ENCODE data around the gene SRF. TPM values are rescaled to one million over a fixed set of nuclear protein-coding genes. Genes with fewer than 3 reads are reported as not detected.

The SRF gene
- total RNA-seq, 1 donor from 2014 or later: 35.2 TPM

DNA sequence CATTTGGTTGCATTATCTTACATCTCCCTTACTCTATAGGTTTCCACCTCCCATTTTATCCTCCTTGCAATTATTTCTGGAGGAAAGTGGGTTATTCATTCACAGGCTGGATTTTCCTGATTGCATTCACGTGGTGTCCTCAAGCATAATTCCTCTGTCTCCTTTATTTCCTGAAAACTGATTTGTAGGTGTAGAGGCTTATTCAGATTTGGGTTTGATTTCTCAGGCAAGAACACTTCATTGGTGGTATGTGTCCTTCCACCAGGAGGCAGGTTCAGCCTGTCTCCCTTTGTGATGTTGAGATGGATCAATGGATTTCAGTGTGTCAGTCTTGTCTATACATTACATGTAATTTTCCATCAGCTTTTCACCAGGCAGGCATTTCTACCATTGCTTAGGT lies 40.9 kb downstream of the SRF start:
- H3K36me3 Mint-ChIP-seq: peaks cover 8% of the 10 kb centered on the region
- H3K4me1 Mint-ChIP-seq (ENCODE audit: unreplicated experiment): no peaks in the 10 kb centered on the region
- H3K4me3 Mint-ChIP-seq: no peak overlapping the region
- TF ChIP-seq, protein P1, sequence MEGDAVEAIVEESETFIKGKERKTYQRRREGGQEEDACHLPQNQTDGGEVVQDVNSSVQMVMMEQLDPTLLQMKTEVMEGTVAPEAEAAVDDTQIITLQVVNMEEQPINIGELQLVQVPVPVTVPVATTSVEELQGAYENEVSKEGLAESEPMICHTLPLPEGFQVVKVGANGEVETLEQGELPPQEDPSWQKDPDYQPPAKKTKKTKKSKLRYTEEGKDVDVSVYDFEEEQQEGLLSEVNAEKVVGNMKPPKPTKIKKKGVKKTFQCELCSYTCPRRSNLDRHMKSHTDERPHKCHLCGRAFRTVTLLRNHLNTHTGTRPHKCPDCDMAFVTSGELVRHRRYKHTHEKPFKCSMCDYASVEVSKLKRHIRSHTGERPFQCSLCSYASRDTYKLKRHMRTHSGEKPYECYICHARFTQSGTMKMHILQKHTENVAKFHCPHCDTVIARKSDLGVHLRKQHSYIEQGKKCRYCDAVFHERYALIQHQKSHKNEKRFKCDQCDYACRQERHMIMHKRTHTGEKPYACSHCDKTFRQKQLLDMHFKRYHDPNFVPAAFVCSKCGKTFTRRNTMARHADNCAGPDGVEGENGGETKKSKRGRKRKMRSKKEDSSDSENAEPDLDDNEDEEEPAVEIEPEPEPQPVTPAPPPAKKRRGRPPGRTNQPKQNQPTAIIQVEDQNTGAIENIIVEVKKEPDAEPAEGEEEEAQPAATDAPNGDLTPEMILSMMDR (conservative IDR thresholded peaks at IDR 0.05): peak; percentile 27
- no peak overlapping the region for H3K27ac Mint-ChIP-seq
- no peaks in the 10 kb centered on the region for H3K27me3 Mint-ChIP-seq
- DNase-seq (ENCODE audit: extremely low spot score, unreplicated experiment): no peak
- H3K9me3 Mint-ChIP-seq: no peaks in the 10 kb centered on the region

DNA sequence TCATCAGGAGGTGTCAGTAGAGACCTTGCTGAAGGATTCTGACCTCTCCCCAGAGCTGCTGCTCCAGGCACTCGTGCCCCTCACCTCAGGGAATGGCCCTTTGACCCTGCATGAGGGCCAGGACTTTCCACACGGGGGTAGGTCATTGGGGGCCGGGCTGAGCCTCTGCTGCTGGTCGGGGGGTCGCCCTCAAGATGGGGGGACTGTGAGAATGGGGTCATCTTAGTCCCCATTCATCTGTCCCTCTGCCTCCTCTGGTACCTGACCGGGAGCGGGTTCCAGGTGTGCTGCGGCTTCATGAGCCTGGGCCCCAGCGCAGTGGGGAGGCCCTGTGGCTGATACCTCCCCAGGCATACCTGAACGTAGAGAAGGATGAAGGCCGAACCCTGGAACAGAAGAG lies 42.4 kb downstream of the SRF start:
- Mint-ChIP-seq H3K27ac (no peak overlapping the region), H3K4me1 (ENCODE audit: unreplicated experiment) (no peaks in the 10 kb centered on the region), H3K4me3 (no peak overlapping the region)

DNA sequence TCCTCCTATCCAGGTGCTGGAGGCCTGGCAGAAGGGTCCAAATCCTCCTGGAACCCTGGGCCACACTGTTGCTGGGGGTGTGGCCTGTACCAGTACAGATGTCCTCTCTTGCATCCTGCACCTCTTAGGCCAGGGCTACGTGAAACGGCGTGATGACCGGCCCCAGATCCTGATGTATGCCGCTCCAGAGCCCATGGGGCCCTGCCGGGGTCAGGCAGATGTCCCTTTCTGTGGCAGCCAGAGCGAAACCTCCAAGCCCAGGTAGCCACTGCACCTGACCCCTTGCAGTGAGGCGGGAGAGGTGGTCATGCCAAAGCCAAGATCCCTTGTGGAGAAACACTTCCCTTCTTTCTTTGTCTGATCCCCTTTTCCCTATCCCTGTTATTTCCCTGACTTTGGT lies 44.0 kb downstream of the SRF start:
- Mint-ChIP-seq H3K36me3 (peaks cover 5% of the 10 kb centered on the region), H3K9me3 (no peaks in the 10 kb centered on the region), H3K4me3 (no peak overlapping the region), H3K27me3 (no peaks in the 10 kb centered on the region), H3K27ac (no peak overlapping the region), H3K4me1 (ENCODE audit: unreplicated experiment) (no peaks in the 10 kb centered on the region)
- TF ChIP-seq, protein P1 (conservative IDR thresholded peaks at IDR 0.05): no peak
- DNase-seq (ENCODE audit: extremely low spot score, unreplicated experiment): no peak

More for the DNA sequence above, 42.4 kb downstream of the SRF start:
- TF ChIP-seq, protein P1 (conservative IDR thresholded peaks at IDR 0.05): no peak
- no peak for DNase-seq (ENCODE audit: extremely low spot score, unreplicated experiment)
- Mint-ChIP-seq H3K9me3 (no peaks in the 10 kb centered on the region), H3K27me3 (no peaks in the 10 kb centered on the region), H3K36me3 (peaks cover 5% of the 10 kb centered on the region)

DNA sequence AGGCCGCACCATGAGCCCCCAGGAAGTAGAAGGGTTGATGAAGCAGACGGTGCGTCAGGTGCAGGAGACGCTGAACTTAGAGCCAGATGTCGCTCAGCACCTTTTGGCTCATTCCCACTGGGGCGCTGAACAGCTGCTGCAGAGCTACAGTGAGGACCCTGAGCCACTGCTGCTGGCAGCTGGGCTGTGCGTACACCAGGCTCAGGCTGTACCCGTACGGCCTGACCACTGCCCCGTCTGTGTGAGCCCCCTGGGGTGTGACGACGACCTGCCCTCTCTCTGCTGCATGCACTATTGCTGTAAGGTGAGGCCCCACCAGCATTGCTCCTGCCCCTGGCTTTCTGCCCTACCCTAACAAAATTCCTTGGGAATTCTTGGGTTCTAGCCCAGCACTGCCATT lies 45.1 kb downstream of the SRF start:
- Mint-ChIP-seq H3K4me1 (ENCODE audit: unreplicated experiment) (no peaks in the 10 kb centered on the region), H3K27me3 (no peaks in the 10 kb centered on the region), H3K4me3 (no peak overlapping the region), H3K36me3 (peaks cover 5% of the 10 kb centered on the region), H3K27ac (no peak overlapping the region), H3K9me3 (no peaks in the 10 kb centered on the region)
- DNase-seq (ENCODE audit: extremely low spot score, unreplicated experiment): no peak
- TF ChIP-seq, protein P1 (conservative IDR thresholded peaks at IDR 0.05): no peak

DNA sequence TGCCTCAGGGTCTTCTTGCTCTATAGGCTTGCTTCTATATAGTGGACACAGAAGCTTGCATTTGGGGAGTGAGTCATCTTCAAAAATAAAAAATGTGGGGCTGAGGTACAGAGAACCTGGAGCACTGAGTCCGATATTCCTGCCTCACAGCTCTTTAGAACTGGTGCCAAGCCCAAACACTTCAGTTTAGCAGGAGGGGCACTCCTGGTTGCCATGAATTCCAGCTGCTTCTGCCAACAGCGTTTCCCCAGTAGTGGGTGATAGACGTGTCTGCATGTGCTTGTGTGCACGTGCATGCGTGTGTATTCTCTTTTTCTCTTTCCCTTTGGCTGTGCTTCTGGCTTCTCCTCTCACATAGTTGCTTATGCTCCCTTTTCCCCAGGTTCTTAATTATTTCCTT lies 46.3 kb downstream of the SRF start:
- Mint-ChIP-seq H3K36me3 (peaks cover 5% of the 10 kb centered on the region), H3K4me1 (ENCODE audit: unreplicated experiment) (no peaks in the 10 kb centered on the region), H3K27ac (no peak overlapping the region), H3K9me3 (no peaks in the 10 kb centered on the region), H3K4me3 (no peak overlapping the region), H3K27me3 (no peaks in the 10 kb centered on the region)
- TF ChIP-seq, protein P1 (conservative IDR thresholded peaks at IDR 0.05): no peak
- DNase-seq (ENCODE audit: extremely low spot score, unreplicated experiment): no peak

DNA sequence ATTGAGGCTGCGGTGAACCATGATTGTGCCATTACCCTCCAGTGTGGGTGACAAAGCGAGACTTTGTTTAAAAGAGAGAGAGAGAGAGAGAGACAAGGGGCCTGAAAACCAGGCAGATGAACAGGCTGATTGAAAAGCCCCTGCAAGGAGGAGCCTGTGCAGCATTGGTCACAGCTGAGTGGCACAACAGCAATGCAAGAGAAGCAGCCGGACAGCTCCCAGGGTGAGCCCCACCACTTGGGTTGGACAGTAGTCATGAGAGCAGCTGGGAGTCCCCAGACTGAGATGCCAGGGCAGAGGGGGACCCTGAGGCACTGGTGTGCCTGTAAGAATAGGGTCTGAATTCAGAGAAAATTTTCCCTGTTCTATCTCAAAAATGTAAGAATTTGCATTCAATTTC lies 48.0 kb downstream of the SRF start:
- Mint-ChIP-seq H3K36me3 (peaks cover 8% of the 10 kb centered on the region), H3K27me3 (no peaks in the 10 kb centered on the region), H3K27ac (no peak overlapping the region), H3K9me3 (no peaks in the 10 kb centered on the region), H3K4me1 (ENCODE audit: unreplicated experiment) (peaks cover 4% of the 10 kb centered on the region), H3K4me3 (no peak overlapping the region)
- TF ChIP-seq, protein P1 (conservative IDR thresholded peaks at IDR 0.05): no peak
- DNase-seq (ENCODE audit: extremely low spot score, unreplicated experiment): no peak

Measured in type B pancreatic cell (in vitro differentiated cells).